CD4-positive, alpha-beta T cell treated with Interleukin-10 for 1 hour (primary cell): ENCODE results near the gene LAMA3.

Experiments
- DNase-seq: peaks from one replicate; pipeline ENCODE4 v3.0.0-alpha.2; 2020

The LAMA3 gene

DNA sequence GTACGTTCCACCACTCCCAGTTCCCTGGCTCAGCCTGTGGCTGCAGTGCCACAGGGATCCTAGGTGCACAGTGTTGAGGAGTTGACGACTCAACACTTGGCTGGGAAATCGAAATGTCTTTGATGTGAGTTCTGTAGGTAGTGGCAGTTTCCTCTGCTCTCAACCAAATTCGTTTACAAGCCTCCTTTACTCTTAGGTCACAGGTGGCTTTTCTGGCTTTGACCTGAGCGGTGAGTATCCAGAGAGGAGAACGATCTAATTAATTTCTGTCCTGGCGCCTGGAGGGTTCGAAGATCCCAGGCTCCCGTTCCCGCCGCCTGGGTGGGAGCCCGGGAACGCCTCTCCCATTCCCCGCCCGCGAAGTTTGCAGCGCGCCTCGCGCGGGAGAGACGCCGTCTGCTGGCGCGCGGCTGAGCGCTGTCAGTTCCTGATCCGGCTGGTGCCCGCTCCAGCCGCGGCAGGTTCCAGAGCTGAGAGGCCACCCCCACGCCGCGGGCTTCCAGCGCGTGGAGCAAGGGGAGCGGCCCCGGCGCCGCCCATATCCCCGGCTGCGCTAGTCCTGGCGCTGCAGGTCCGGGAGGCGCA lies at the start of gene LAMA3:
Gene LAMA3 (plus strand): TSS at position 423 of the 585 bp plus-strand sequence. CDS start 231 bp downstream, outside the sequence.
- DNase-seq, result peak; percentile 22

DNA sequence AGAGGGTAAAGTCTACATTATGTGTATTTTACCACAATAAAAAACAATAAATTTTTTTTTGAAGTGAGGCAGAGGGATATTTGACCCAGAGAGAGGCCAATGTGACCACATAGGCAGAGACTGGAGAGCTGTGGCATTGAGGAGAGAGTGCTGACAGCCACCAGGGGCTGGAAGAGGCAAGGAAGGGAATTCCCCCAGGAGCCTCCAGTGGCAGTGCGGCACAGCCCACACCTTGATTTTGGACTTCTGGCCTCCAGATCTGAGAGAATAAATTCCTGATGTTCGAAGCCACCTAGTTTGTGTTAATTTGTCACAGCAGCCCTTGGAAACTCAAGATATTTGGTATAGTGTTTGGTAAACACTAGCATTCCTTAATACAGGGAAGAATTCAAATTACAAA lies 49.2 kb upstream of the LAMA3 start:
- DNase-seq, result no peak

DNA sequence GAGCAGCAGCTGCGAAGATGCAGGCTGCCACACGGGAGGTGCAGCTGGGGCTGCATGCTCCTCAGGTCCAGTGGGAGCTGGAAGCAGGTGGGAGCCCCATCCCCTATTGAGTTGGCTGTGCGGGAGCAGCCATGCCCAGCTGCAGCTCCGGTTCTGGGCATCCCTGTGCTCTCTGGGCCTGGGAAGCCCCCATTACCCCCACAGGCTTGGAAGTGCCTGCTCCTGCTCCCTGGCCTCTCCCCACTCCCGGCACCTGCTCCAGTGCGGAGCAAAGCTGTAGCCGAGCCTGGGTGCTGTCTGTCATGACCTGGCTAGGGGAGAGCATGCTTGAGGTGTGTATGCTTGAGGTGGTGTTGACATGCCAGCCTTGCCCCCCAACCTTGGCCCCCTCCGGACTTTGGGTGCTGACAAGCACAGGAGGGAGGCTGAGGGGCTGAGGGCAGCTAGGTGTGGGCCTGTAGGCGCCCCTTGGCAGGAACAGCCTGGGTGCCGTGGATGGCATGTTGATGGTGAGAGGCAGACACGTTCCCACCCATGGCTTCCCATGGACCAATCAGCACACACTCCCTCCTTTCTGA lies 48.0 kb upstream of the LAMA3 start:
- no peak for DNase-seq

- no peak for DNase-seq
Observed at GRCh38 chr18:23641937-23642666, 47.2 kb upstream of the LAMA3 start.

DNA sequence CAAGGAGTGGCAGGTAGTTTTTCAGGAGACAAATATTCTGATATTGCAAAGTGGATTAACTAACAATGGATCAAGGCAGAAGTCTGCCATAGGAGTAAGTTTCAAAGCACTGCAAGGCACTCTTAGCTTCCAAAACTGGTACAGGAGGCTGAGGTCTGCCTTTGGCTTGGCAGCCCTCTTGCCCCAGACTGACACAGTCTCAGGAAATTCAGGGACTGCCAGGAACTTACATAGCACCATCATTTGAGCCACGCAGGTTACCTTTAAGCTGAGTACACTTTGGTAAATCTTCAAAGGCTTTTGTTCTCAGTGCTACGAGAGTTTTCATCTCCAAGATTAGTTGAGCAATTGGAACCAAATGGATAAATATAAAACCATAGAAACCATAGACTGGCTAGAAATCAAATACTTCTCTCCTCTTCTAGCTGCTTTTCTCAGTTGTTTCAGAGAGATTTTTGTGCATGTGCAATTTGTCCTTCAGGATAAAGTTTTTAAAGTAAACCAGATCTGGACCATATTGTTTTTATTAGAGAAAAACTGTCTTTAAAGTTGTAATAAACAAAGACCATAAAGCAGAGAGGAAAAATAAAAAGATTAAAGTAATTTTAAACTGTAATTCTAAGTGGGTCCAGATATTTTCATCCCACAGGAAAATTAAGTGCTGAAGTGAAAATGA lies 45.3 kb upstream of the LAMA3 start:
- no peak for DNase-seq

- DNase-seq, result no peak
Observed at GRCh38 chr18:23645568-23646175, 43.6 kb upstream of the LAMA3 start.

- DNase-seq, result no peak
Observed at GRCh38 chr18:23646282-23646681, 43.0 kb upstream of the LAMA3 start.

GRCh38 chr18:23648456-23648855 lies 40.8 kb upstream of the LAMA3 start:
- no peak for DNase-seq

DNA sequence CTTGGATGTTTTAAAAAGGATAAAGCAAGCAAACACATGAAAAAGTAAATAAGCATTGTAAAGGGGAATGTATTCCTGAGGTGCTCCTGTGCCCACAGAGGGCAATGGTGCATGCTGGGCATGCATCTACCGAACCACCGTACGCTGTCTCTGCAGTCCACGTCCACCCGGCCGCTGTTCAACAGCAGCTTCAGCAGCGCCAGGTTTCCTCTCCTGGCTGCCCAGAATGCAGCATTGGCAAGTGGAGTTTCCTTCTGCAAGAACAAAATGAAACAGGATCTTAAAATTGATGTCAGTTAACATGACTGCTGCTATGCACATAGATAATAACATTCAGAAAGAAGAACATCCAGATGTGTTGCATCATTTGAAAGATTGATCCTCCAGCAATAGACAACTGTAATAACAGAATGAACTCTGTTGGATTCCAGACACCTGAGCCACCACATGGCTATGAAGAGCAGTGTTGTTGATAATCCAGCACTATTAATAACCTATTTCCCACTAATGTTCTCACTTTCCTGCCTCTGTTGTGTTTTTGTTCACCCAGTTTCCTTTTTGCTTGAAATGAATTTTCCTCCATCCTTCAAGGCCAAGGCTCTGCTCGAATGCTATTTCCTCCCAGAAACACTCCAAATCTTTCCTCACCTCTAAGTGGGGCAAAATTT lies 40.2 kb upstream of the LAMA3 start:
- DNase-seq, result no peak

DNA sequence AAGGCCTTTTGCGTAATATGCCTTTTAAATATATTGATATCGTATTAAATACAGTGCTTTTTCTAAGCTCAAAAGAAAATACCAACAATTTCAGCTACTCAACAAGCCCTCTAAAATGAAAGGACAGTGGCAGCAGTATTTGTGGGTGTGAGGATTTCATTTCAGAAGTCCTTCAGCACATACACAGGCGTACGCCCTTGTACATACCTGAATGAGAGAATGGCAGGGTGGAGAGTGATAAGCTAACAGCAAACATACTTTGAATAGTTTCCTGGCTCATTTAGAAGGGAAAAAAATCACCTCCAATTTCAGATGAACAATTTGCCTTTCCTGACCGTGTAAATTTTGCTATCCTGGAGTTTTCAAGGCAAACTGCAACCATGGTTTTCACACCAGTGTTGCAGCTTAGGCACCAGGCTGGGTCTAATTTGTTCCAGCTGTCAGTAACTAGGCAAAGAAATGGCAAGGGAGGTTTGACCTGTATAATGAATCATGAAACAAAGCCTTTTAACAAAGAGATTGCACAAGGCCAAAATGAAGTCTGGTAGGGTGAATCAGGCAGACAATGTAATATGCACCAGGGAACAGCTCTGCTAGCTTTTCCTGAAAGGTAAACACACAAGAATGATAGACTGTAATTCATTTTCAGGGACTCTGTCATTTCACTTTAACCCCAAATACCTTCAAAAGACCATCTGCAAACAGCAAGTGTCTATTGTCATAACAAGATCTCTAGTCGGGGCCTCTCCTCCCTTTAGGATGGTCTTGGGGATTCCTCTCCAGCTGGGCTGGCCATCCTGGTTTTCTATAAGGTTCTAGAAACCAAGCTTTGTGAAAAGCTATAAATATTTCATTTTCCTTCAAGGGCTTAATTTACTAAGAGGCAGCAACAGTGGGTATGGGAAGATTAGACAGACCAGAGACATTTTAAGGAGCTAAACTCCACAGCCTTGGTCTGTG lies 38.0 kb upstream of the LAMA3 start:
- DNase-seq, result no peak

DNA sequence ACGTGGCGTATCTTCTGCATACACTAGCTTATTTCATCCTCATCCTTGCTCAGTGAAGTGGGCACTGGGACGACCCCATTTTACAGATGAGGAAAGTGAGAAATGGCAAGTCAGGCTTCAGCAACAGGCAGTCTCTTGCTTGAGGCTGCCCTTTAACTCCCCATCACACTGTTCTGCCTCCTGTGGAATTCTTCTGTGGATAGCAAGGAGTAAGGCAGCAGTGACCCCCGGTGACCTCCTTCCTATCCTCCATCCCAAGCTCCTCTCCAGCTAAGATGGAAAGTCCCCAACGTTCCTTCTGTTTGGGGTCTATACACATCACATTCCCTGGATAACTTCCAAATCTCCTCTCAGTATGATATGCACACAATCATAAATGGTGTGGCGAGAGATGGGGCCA lies 37.0 kb upstream of the LAMA3 start:
- DNase-seq, result no peak

DNA sequence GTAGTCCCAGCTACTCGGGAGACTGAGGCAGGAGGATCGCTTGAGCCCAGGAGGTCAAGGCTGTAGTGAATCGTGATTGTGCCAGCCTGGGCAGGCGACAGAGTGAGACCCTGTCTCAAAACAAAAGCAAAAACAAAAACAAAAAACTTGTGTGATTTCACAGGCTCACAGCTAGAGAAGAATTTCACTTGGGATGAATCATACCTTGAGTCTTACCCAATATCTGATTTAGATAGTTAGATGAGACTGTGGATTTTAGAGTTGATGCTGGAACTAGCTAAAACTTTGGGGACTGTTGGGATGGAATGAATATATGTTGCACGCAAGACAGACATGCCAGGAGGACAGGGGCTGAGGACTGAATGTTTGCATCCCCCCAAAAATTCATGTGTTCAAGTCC lies 31.0 kb upstream of the LAMA3 start:
- DNase-seq, result no peak

- DNase-seq, result peak; percentile 4
Observed at GRCh38 chr18:23661735-23662308, 27.4 kb upstream of the LAMA3 start.

GRCh38 chr18:23662309-23663263 lies 26.7 kb upstream of the LAMA3 start, which contains the start of gene ANKRD29:
ANKRD29 (minus strand) TSS chr18:23662911; CDS start chr18:23662730, 181 bp downstream.
- DNase-seq, result peak; percentile 64

GRCh38 chr18:23664674-23665073 lies 24.6 kb upstream of the LAMA3 start:
- DNase-seq, result no peak

DNA sequence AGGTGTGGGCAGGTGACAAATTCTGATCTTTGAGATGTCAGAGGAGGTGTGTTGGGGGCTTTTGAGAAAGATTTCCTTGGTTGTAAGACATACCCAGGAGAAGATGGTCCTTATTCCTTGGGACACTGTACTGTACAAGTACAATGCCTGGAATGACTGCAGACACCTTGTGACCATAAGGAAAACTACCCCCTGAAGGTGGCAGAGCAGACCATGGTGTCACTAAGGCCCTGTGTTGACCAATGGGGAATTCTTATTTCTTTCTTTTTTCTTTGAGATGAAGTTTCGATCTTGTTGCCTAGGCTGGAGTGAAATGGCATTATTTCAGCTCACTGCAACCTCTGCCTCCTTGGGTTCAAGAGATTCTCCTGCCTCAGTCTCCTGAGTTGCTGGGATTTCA lies 22.1 kb upstream of the LAMA3 start:
- DNase-seq, result no peak

GRCh38 chr18:23668731-23669130 lies 20.5 kb upstream of the LAMA3 start:
- no peak for DNase-seq

- no peak for DNase-seq
Observed at GRCh38 chr18:23669202-23669766, 20.0 kb upstream of the LAMA3 start.

- no peak for DNase-seq
Observed at GRCh38 chr18:23669804-23670405, 19.3 kb upstream of the LAMA3 start.
